Breast epithelium (tissue), 3 donors: ENCODE results near the gene SCN2A.

Experiments
- POLR2A ChIP-seq: fragments of 450-650 bp; IDR thresholded peaks from one replicate; pipeline ENCODE4 v1.6.1; 2016; ENCODE audit warnings: antibody characterized with exemption, mild to moderate bottlenecking, moderate library complexity
- TF ChIP-seq, protein P1 (sequence below), 3 donors: fragments of 450-650 bp; IDR thresholded peaks; one replicate each; pipeline ENCODE4 v1.5.1; 2016 to 2017; ENCODE audit warnings: antibody characterized with exemption in 3 of 3, mild to moderate bottlenecking in 3 of 3, moderate library complexity in 3 of 3

- TF ChIP-seq, protein P1, sequence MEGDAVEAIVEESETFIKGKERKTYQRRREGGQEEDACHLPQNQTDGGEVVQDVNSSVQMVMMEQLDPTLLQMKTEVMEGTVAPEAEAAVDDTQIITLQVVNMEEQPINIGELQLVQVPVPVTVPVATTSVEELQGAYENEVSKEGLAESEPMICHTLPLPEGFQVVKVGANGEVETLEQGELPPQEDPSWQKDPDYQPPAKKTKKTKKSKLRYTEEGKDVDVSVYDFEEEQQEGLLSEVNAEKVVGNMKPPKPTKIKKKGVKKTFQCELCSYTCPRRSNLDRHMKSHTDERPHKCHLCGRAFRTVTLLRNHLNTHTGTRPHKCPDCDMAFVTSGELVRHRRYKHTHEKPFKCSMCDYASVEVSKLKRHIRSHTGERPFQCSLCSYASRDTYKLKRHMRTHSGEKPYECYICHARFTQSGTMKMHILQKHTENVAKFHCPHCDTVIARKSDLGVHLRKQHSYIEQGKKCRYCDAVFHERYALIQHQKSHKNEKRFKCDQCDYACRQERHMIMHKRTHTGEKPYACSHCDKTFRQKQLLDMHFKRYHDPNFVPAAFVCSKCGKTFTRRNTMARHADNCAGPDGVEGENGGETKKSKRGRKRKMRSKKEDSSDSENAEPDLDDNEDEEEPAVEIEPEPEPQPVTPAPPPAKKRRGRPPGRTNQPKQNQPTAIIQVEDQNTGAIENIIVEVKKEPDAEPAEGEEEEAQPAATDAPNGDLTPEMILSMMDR (IDR thresholded peaks at IDR 0.05), result no peak
- no peak for TF ChIP-seq POLR2A
Observed at GRCh38 chr2:165268754-165269153, 29.5 kb downstream of the SCN2A start.
